ENCODE data around the gene PIAS1. TPM values are rescaled to one million over a fixed set of nuclear protein-coding genes. Genes with fewer than 3 reads are reported as not detected.
"Not testable (repeated sequence)": the region's sequence is repeated elsewhere in the genome, so short reads cannot be mapped to it uniquely, and the experiment has no call there.

PIAS1 gene
- polyA plus RNA-seq, 1 donor = 50.5 TPM

DNA sequence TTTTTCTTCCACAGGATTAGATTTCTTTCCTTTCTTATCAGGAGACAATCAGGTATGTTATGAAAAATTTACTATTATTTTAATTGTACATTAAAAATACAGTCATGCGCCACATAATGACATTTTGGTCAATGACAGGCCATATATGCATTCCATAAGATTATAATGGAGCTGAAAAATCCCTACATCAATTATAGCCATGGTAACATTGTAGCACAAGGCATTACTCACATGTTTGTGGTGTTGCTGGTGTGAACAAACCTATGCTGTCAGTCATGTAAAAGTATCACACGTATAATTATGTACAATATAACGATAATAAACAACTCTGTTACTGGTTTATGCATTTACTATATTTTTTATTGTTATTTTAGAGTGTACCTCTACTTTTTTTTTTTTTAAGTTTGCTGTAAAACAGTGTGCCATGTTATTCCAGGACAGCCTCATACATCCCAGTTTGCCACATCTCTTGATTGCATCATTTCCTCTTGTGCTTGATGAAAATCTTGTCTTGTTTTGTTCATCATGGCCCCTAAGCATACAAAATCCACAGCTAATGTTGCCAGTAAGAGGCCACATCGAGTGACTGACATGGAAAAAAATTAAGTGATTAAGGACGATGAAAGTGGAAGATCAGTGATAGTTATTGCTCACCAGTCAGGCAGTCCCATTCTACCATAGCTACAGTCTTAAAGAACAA lies 129.7 kb downstream of the PIAS1 start:
- DNase-seq = no peak

GRCh38 chr15:68184616-68185480 lies 130.7 kb downstream of the PIAS1 start:
- DNase-seq = no peak

DNA sequence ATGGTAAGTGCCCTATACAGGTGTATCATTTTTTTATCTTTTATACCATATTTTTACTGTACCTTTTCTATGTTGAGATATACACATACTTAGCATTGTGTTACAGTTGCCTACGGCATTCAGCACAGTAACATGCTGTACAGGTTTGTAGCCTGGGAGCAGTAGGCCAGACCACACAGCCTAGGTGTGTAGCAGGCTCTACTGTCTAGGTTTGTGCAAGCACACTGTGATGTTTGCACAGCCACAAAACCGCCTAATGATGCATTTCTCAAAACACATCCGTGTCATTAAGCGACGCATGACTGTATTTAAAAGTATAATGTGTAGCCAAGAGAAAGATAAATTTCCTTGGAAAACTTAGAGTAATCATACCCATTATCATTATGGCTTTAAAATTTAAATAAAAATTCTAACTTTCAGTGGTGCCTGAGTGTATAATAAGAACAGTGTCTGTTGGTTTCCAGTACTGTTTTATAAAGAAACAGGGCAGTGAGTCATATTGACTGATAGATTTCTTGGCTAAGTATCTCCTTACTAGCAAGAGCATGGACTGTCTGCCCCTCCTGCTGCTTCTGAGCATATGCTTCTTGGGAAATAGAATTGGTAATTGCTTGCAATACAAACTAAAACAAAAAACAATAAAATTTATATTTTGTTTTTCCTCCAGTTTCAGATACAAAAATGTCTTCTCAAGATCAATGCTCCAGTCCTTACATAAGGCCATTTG lies 132.7 kb downstream of the PIAS1 start:
- no peak for DNase-seq

- DNase-seq = no peak
Observed at GRCh38 chr15:68187559-68187958, 133.4 kb downstream of the PIAS1 start.

DNA sequence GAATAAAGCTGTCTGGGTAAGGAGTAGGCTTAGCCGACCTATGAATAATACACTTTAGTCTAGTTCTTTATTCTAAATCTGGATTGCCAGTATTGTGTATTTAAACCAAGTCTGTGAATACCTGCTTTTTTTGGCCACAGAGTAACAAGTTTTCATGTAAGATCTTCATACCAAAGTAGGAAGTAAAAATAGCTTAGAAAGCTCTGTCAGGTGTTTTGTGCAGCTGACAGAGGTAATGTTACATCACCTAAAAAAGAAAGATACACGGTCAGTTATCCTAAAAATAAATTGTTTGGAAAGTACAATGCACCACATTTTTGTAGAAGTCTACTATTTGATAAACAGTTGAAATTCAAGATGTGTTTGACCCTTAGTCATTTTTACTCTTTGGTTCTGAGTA lies 134.5 kb downstream of the PIAS1 start:
- no peak for DNase-seq

GRCh38 chr15:68190048-68190447 lies 135.9 kb downstream of the PIAS1 start:
- no peak for DNase-seq

DNA sequence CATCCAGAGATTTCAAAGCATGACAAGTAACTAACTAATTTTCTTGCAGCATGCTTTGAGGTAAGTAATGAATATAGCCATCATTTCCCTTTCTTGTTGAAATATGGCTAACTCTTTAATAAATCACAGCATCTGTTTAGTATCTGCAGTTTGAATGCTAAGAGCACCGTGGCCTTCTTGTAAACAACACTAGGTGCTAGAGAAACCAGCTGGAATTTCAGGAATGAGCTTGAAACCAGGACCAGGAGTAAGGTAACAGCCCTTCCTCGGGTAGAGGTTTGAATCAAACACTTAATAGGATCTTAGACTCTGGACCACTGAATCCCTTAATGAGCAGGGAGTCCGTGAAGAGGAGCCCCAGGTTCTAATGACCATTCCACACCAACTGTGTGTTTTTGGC lies 137.4 kb downstream of the PIAS1 start:
- no peak for DNase-seq

- no peak for DNase-seq
Observed at GRCh38 chr15:68192117-68192516, 138.0 kb downstream of the PIAS1 start.

- no peak for DNase-seq
Observed at GRCh38 chr15:68192804-68193486, 138.8 kb downstream of the PIAS1 start.

DNA sequence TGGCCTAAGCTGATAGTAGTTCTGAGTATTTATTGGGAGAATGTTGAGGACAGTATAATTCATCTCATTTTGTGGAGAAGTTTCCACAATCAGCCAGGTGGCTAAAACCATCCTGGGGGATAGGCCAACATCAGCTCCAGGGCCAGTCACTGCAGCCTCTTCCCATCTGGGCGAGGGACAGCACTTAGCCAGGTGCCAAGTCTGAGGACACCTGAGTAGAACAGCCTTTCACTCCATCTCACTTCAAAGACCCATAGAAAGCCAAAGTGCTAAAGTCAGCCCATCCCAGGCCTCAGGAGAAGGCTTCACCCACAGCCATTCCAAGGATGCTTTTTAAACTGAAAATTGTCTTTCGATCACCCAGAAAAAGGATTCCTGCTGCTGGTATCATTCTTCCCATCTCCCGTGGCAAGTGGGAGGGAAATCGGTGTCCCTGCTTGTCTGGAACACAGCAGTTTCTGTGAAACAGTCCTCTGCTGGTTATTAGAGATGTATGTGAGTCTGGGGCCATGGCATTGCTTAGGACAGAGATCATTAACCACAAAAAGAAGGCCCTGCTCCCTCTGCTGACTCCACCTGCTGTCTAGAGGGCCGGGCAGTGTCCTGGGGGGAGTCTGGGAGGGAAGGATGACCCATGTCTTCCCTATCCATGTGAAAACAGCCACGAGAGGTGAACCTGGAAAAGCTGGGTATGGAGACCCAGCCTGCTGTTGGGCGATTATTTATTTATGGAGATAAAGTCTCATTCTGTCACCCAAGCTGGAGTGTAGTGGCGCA lies 141.4 kb downstream of the PIAS1 start:
- no peak for DNase-seq

- DNase-seq = no peak
Observed at GRCh38 chr15:68196445-68197169, 142.5 kb downstream of the PIAS1 start.

GRCh38 chr15:68197170-68197492 lies 143.0 kb downstream of the PIAS1 start:
- no peak for DNase-seq

DNA sequence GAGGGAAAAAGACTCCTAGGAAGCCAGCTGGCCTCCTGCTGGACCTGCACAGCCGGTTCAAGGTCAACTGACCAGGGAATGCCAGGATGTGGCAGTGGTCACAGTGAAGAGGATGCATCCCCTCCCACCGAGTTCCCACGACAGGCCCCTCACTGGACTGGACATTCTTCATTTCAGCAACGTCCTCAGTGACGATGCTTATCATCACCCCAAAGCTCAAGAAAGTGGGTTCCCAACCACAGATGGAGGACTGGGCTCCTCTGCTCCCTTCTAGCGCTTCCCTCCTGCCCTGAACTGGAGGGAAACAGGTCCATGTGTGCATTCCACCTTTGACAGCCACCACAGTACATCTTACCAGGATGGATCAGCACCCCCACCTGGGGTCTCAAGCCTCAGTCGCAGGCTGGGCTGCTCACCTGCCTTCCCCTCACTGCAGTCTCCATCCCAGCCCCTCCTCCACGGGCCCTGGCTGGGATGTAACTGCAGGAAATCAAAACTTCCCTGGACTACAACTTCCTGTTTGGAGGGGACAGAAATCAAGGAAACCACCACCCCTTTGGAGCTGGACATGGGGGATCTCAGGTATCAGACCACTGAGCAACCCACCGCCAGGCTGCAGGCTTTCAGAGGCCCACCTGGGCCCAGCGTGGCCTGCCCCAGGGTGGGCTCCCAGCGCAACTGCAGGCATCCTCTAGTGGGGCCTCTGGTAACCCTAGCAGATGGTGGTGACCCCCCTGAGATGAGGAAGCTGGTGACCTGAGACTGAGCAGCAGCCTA lies 143.7 kb downstream of the PIAS1 start:
- DNase-seq = no peak

DNA sequence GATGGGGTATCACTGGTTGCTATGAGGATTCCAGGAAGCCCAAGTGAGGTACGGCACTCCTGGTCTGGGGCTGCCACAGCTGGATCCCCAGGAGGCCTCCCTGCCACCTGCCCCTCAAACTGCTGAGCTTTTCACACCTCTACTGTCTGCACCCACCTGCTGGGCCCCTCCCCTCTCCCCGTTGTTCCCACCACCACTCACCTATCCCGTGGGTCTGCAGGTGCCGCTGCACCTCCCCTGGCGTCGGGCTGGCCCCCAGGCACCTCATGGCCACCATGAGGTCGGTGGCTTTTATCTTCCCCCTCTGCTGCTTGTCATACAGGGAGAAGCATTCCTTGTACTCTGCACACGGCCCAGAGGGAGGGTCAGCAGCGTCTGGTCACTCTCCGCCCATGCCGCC lies 145.2 kb downstream of the PIAS1 start:
- no peak for DNase-seq

DNA sequence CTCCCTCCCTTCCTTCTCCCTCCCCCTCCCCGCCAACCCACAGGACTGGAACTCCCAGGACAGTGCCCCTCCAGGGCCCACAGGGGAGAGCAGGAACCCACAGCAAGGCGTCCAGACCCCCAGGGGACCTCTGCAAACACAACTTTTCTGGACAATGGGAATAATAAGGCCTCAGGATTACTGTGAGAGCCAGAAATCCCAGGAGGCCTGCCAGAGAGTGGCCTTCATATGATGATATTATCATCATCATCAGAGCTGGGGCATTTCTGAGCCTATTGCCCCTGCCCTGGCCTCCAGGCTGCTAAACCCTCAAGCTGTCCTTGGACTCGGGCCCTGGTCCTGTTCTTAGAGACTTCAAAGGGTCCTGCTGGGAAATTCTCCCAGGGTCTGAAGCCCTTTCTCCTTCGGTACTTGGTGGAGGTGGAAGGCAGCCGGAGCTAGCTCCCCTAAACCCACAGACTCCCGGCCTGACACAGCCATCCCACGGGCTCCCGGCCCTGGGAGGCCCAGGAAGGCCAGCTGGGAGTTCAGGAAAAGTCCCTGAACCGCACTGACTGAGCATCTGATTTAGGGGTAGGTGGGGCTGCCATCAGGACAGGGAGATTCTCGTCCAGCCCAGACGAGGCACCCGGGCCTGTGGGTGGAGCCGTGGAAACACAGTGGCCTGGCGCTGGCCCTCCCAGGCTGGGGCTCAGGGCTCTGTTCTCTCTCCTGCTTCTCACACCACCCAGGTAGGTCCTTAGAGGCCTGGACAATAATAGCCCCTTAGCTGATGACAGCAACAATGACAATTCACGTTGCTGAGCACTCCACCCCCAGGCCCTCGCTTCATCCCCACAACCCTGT lies 146.1 kb downstream of the PIAS1 start:
- no peak for DNase-seq

GRCh38 chr15:68201153-68201878 lies 147.2 kb downstream of the PIAS1 start:
- no peak for DNase-seq

DNA sequence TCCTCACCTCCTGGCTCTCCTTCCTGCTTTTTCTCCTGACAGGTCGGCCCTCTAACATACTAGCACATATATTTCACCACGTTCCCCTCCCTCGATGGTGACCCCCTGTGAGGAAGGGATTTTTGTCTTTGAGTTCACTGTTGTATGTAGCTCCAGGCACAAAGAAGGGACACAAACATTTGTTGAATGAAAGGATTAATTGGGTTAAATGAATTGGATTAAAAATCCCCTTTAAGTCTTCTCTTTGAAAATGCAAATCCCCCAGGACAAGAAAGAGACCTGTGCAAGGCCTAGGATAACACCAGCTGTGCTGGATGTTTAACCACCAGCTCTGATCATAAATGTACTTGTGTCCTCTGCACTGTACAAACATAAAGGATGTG lies 147.8 kb downstream of the PIAS1 start:
- no peak for DNase-seq

DNA sequence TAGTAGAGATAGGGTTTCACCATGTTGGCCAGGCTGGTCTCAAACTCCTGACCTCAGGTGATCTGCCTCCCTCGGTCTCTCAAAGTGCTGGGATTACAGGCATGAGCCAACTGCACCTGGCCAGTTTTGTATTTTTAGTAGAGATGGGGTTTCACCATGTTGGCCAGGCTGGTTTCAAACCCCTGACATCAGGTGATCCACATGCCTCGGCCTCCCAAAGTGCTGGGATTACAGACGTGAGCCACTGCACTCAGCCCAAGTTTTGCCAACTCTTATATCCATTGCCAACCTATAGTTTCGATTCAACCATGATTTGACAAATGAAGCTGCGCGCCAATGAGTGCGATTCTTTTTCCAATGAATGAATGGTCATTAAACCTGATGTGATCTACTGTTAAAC lies 148.9 kb downstream of the PIAS1 start:
- not testable (repeated sequence) for DNase-seq
